Esophagus squamous epithelium (tissue), 4 donors: ENCODE data around the gene DPYSL5.

Experiments used
- CTCF ChIP-seq, 6 experiments: fragments of 450-650 bp in 4 of 6; fragments of 200-600 bp in 2 of 6; sonication (generic) in 2 of 6; IDR thresholded peaks; one replicate each; pipeline ENCODE4 v1.5.1; 2016 to 2019; ENCODE audit warnings: antibody characterized with exemption in 6 of 6, mild to moderate bottlenecking in 4 of 6, moderate library complexity in 4 of 6
- POLR2A ChIP-seq, 4 donors: fragments of 450-650 bp; IDR thresholded peaks; one replicate each; pipeline ENCODE4 v1.6.1; 2017; ENCODE audit warnings: antibody characterized with exemption in 4 of 4, mild to moderate bottlenecking in 4 of 4, moderate library complexity in 3 of 4

- TF ChIP-seq POLR2A (IDR thresholded peaks at IDR 0.05) = no peak
- no peak for TF ChIP-seq CTCF (IDR thresholded peaks at IDR 0.05)
Observed at GRCh38 chr2:26957534-26957933, 109.6 kb downstream of the DPYSL5 start.
